ENCODE data around the gene FRMD1. TPM values are rescaled to one million over a fixed set of nuclear protein-coding genes. Genes with fewer than 3 reads are reported as not detected.

The FRMD1 gene
- total RNA-seq, 3 donors from 2014 or later (not counting 1 experiment from before 2014, with no cell fraction given), result not detected

GRCh38 chr6:168092541-168092940 is 13.5 kb upstream of the FRMD1 start:
- H3K27me3 Mint-ChIP-seq (ENCODE audit: low read depth in 2 of 2), result no peaks in the 10 kb centered on the region
- DNase-seq, result no peak
- H3K36me3 Mint-ChIP-seq, result no peaks in the 10 kb centered on the region
- no peak overlapping the region for H3K4me3 Mint-ChIP-seq
- Histone ChIP-seq H3K27me3 (ENCODE audit: control insufficient read depth, insufficient read depth, low read length) (no peaks in the 10 kb centered on the region), H3K27ac (ENCODE audit: low read length) (no peak overlapping the region), H3K36me3 (ENCODE audit: control insufficient read depth, insufficient read depth, low read length) (no peaks in the 10 kb centered on the region), H3K4me1 (ENCODE audit: control insufficient read depth, insufficient read depth, low read length) (no peaks in the 10 kb centered on the region), H3K4me3 (ENCODE audit: low read length) (no peak overlapping the region), H3K9me3 (ENCODE audit: control insufficient read depth, insufficient read depth, low read length) (peaks cover 5% of the 10 kb centered on the region)
- no peaks in the 10 kb centered on the region for H3K9me3 Mint-ChIP-seq
- no peak for TF ChIP-seq CTCF (IDR thresholded peaks at IDR 0.05)
- H3K27ac Mint-ChIP-seq, result no peak overlapping the region
- H3K4me1 Mint-ChIP-seq, result no peaks in the 10 kb centered on the region
- intact Hi-C loops (cut with micrococcal nuclease), result no loop called here
- WGBS (ENCODE audit: insufficient coverage), result 85% methylated on average over 8 of the region's 8 CpGs
- ATAC-seq, result no peak

GRCh38 chr6:168091381-168092264 is 12.6 kb upstream of the FRMD1 start:
- ATAC-seq (no peak), DNase-seq (no peak)
- Mint-ChIP-seq H3K27me3 (ENCODE audit: low read depth in 2 of 2) (no peaks in the 10 kb centered on the region), H3K4me1 (no peaks in the 10 kb centered on the region), H3K27ac (no peak overlapping the region), H3K4me3 (no peak overlapping the region), H3K36me3 (no peaks in the 10 kb centered on the region), H3K9me3 (no peaks in the 10 kb centered on the region)
- H3K9me3 ChIP-seq (ENCODE audit: control insufficient read depth, insufficient read depth, low read length), result peaks cover 5% of the 10 kb centered on the region
- H3K27ac ChIP-seq (ENCODE audit: low read length), result no peak overlapping the region
- no peaks in the 10 kb centered on the region for H3K27me3 ChIP-seq (ENCODE audit: control insufficient read depth, insufficient read depth, low read length)
- H3K36me3 ChIP-seq (ENCODE audit: control insufficient read depth, insufficient read depth, low read length), result no peaks in the 10 kb centered on the region
- 92% methylated on average over 28 of the region's 28 CpGs for WGBS (ENCODE audit: insufficient coverage)
- no peak for TF ChIP-seq CTCF (IDR thresholded peaks at IDR 0.05)
- H3K4me1 ChIP-seq (ENCODE audit: control insufficient read depth, insufficient read depth, low read length), result no peaks in the 10 kb centered on the region
- H3K4me3 ChIP-seq (ENCODE audit: low read length), result no peak overlapping the region
- intact Hi-C loops (cut with micrococcal nuclease), result no loop called here

GRCh38 chr6:168090706-168091105 is 11.7 kb upstream of the FRMD1 start:
- no peak overlapping the region for H3K27ac Mint-ChIP-seq
- Histone ChIP-seq H3K9me3 (ENCODE audit: control insufficient read depth, insufficient read depth, low read length) (peaks cover 5% of the 10 kb centered on the region), H3K4me3 (ENCODE audit: low read length) (no peak overlapping the region), H3K4me1 (ENCODE audit: control insufficient read depth, insufficient read depth, low read length) (no peaks in the 10 kb centered on the region), H3K27me3 (ENCODE audit: control insufficient read depth, insufficient read depth, low read length) (no peaks in the 10 kb centered on the region), H3K27ac (ENCODE audit: low read length) (no peak overlapping the region), H3K36me3 (ENCODE audit: control insufficient read depth, insufficient read depth, low read length) (no peaks in the 10 kb centered on the region)
- H3K36me3 Mint-ChIP-seq, result no peaks in the 10 kb centered on the region
- ATAC-seq (no peak), DNase-seq (no peak)
- WGBS (ENCODE audit: insufficient coverage), result 83% methylated on average over 17 of the region's 17 CpGs
- H3K4me1 Mint-ChIP-seq, result no peaks in the 10 kb centered on the region
- no peaks in the 10 kb centered on the region for H3K9me3 Mint-ChIP-seq
- H3K4me3 Mint-ChIP-seq, result no peak overlapping the region
- H3K27me3 Mint-ChIP-seq (ENCODE audit: low read depth in 2 of 2), result no peaks in the 10 kb centered on the region
- no peak for TF ChIP-seq CTCF (IDR thresholded peaks at IDR 0.05)
- intact Hi-C loops (cut with micrococcal nuclease), result no loop called here

All from natural killer cell (primary cell).